Subcutaneous adipose tissue (tissue), 4 donors: Measurements from ENCODE around the gene FRMD6. TPM values are rescaled to one million over a fixed set of nuclear protein-coding genes. Genes with fewer than 3 reads are reported as not detected.

ENCODE experiments used
- CTCF ChIP-seq: fragments of 450-650 bp; IDR thresholded peaks from one replicate; pipeline ENCODE4 v1.5.1; 2016; ENCODE audit warnings: low read depth, mild to moderate bottlenecking, control low read depth, antibody characterized with exemption, moderate library complexity
- total RNA-seq, 4 donors: library from RNA; depleted of rRNA; stranded (reverse); fragments of >200 nt; gene quantifications; one replicate each; pipeline ENCODE4 v1.1.0, GENCODE V29; 2016

Gene FRMD6
- total RNA-seq, 4 donors from 2014 or later = 14.1 to 19.4 (median 18.2) TPM

DNA sequence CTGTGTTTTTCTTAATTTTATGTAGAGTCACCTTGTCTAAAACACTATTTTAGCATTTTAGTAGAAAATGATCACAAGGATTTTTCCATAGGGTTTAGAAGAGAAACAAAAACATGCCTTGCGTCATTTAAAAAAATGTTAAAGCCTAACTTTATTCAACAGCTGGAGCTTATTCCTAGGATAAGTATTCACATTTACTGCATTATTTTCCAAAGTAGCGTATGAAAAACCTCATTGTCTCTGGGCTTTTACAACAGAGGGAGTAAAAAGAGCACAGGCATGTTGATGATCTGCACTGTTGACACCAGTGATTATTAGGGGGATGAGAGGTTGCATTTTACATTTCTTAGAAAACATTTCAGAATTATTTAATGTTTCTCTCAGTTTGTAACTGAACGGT lies 66.1 kb downstream of the FRMD6 start:
- no peak for TF ChIP-seq CTCF

GRCh38 chr14:51719955-51720354 lies 68.2 kb downstream of the FRMD6 start:
- no peak for TF ChIP-seq CTCF

- no peak for TF ChIP-seq CTCF
Observed at GRCh38 chr14:51723990-51724389, 72.3 kb downstream of the FRMD6 start.

GRCh38 chr14:51724650-51725049 lies 72.9 kb downstream of the FRMD6 start:
- no peak for TF ChIP-seq CTCF

GRCh38 chr14:51725061-51725460 lies 73.4 kb downstream of the FRMD6 start:
- no peak for TF ChIP-seq CTCF

DNA sequence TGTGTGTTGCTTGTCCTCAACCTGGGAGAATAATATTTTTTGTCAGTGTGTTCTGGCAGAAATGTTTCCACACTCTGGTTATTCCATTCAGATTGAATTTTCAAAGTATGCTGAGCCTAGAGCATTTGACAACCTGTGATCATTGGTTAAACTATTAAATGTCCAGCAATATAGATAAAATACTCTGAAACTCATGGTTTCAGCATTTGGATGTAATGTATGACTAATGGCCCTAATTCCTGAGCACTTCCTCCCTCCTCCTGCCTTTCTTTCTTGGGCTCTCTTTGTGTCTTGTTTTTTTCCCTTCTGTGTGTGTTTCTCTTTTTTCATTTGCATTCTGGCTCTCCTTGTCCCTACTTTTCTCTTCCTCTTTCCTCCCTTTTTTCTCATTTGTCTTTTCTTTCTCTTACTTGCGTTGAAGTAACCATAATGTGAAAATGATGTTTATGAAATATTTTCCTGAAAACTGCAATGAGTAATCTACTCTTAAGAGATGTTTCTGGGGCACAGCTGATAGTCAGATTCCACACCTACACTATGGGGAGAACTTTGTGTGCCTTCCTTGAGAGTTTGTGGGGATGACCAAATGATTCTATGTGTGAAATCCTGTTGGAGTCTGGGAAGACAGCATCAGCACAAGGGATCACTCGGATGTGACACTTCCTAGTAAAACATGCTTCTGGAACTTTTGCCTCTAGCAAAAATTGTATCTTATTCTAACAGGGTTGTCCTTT lies 74.6 kb downstream of the FRMD6 start:
- no peak for TF ChIP-seq CTCF

- TF ChIP-seq CTCF = no peak
Observed at GRCh38 chr14:51727526-51727925, 75.8 kb downstream of the FRMD6 start.
